OCI-LY3 (cell line): ENCODE results near the gene SCPEP1.

Experiments
- CTCF ChIP-seq: fragments of 200-600, 300-600 bp; sonication (generic); IDR thresholded peaks from 2 replicates; pipeline ENCODE4 v1.5.1; 2014; ENCODE audit warnings: antibody characterized with exemption, low read length, low read depth
- EZH2phosphoT487 ChIP-seq: fragments of 200-600 bp; shearing (Covaris generic); IDR thresholded peaks from 2 replicates; pipeline ENCODE4 v1.6.1; 2018; ENCODE audit warnings: antibody characterized with exemption, mixed run types, low read depth

DNA sequence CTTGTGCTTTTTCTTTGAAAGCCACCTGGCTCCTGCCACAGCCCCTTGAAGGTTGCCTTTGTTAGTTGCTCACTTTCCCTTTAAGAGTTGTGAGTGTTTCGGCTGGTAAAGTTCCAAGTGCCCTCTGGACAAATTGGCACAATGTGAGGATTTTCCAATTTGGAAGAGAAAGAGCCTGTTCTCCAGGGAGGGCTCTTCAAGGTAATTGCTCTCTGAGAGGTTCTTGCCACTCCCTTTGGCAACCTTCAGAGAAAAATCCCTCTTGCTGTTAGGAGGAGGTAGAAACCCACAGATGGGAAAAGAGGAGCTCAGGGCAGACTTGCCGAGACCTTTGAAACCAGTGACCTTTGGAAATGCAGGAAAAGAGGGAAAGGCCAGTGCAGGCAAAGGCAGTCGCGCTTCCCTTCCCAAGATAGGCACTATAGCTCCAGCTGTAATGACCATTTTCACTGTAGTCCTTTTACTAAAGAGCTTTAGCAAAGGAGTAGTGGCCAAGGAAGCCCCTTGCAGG lies 58.1 kb downstream of the SCPEP1 start:
- no peak for TF ChIP-seq CTCF
- no peak for TF ChIP-seq EZH2phosphoT487
